ENCODE measurements around the gene ADAMTS3. TPM values are rescaled to one million over a fixed set of nuclear protein-coding genes. Genes with fewer than 3 reads are reported as not detected.

The ADAMTS3 gene
- total and polyA plus RNA-seq, 2 experiments from 2014 or later = 1.2 to 3.7 TPM

- H3K27me3 Mint-ChIP-seq (ENCODE audit: insufficient read depth, low read depth, poor library complexity) = no peaks in the 10 kb centered on the region
- H3K27ac Mint-ChIP-seq = no peak overlapping the region
- H2AFZ ChIP-seq = no peak overlapping the region
- H3F3A ChIP-seq (replicated peaks; ENCODE audit: low read depth) = no peaks in the 10 kb centered on the region
- no peak overlapping the region for H3K4me3 Mint-ChIP-seq
- H3K9me3 Mint-ChIP-seq = no peaks in the 10 kb centered on the region
- H3K4me1 ChIP-seq (ENCODE audit: insufficient read depth) = peaks cover 7% of the 10 kb centered on the region; the same call in 1 of the 2 replicates
- no peaks in the 10 kb centered on the region for H3K79me2 ChIP-seq (replicated peaks; ENCODE audit: insufficient read depth)
- H3K4me3 ChIP-seq = no peak overlapping the region
- H3K4me1 Mint-ChIP-seq = peaks cover 9% of the 10 kb centered on the region; the same call in 2 of the 3 replicates
- no peaks in the 10 kb centered on the region for H3K36me3 Mint-ChIP-seq (ENCODE audit: low read depth)
- H3K27ac ChIP-seq (ENCODE audit: low read depth) = no peak overlapping the region
- ATAC-seq (no peak), DNase-seq (ENCODE audit: low spot score) (no peak)
- no peaks in the 10 kb centered on the region for H4K20me1 ChIP-seq (replicated peaks; ENCODE audit: insufficient read depth)
- no peak overlapping the region for H3K4me2 ChIP-seq
- no peaks in the 10 kb centered on the region for H3K27me3 ChIP-seq (ENCODE audit: insufficient read depth)
- TF ChIP-seq EZH2phosphoT487 (IDR thresholded peaks at IDR 0.05; ENCODE audit: unreplicated experiment) (no peak), POLR2AphosphoS5 (IDR thresholded peaks at IDR 0.05; ENCODE audit: low read depth) (no peak), NANOG (IDR thresholded peaks at IDR 0.05; ENCODE audit: borderline replicate concordance) (no peak), STAT1 (IDR thresholded peaks at IDR 0.05; ENCODE audit: unreplicated experiment) (no peak), ZNF331 (CRISPR knock-in tag; IDR thresholded peaks at IDR 0.05; ENCODE audit: low read depth) (no peak), EZH2 (IDR thresholded peaks at IDR 0.05; ENCODE audit: low read depth, unreplicated experiment) (no peak)
- TF ChIP-seq, protein P1, sequence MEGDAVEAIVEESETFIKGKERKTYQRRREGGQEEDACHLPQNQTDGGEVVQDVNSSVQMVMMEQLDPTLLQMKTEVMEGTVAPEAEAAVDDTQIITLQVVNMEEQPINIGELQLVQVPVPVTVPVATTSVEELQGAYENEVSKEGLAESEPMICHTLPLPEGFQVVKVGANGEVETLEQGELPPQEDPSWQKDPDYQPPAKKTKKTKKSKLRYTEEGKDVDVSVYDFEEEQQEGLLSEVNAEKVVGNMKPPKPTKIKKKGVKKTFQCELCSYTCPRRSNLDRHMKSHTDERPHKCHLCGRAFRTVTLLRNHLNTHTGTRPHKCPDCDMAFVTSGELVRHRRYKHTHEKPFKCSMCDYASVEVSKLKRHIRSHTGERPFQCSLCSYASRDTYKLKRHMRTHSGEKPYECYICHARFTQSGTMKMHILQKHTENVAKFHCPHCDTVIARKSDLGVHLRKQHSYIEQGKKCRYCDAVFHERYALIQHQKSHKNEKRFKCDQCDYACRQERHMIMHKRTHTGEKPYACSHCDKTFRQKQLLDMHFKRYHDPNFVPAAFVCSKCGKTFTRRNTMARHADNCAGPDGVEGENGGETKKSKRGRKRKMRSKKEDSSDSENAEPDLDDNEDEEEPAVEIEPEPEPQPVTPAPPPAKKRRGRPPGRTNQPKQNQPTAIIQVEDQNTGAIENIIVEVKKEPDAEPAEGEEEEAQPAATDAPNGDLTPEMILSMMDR (conservative IDR thresholded peaks at IDR 0.05; ENCODE audit: low read depth in 2 of 2) = no peak
- TF ChIP-seq, protein P2, sequence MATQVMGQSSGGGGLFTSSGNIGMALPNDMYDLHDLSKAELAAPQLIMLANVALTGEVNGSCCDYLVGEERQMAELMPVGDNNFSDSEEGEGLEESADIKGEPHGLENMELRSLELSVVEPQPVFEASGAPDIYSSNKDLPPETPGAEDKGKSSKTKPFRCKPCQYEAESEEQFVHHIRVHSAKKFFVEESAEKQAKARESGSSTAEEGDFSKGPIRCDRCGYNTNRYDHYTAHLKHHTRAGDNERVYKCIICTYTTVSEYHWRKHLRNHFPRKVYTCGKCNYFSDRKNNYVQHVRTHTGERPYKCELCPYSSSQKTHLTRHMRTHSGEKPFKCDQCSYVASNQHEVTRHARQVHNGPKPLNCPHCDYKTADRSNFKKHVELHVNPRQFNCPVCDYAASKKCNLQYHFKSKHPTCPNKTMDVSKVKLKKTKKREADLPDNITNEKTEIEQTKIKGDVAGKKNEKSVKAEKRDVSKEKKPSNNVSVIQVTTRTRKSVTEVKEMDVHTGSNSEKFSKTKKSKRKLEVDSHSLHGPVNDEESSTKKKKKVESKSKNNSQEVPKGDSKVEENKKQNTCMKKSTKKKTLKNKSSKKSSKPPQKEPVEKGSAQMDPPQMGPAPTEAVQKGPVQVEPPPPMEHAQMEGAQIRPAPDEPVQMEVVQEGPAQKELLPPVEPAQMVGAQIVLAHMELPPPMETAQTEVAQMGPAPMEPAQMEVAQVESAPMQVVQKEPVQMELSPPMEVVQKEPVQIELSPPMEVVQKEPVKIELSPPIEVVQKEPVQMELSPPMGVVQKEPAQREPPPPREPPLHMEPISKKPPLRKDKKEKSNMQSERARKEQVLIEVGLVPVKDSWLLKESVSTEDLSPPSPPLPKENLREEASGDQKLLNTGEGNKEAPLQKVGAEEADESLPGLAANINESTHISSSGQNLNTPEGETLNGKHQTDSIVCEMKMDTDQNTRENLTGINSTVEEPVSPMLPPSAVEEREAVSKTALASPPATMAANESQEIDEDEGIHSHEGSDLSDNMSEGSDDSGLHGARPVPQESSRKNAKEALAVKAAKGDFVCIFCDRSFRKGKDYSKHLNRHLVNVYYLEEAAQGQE (IDR thresholded peaks at IDR 0.05; ENCODE audit: unreplicated experiment) = no peak
- no peaks in the 10 kb centered on the region for H3K36me3 ChIP-seq (ENCODE audit: insufficient read depth)
- no peaks in the 10 kb centered on the region for H3K9me2 ChIP-seq (ENCODE audit: insufficient read depth)
Measured at GRCh38 chr4:72320223-72320948, 248.6 kb downstream of the ADAMTS3 start.

- H3K4me1 ChIP-seq (ENCODE audit: insufficient read depth) = peaks cover 7% of the 10 kb centered on the region; the same call in 1 of the 2 replicates
- H3K27ac Mint-ChIP-seq = no peak overlapping the region
- no peak overlapping the region for H3K4me3 ChIP-seq
- DNase-seq (ENCODE audit: low spot score) (no peak), ATAC-seq (no peak)
- peaks cover 9% of the 10 kb centered on the region; the same call in 2 of the 3 replicates for H3K4me1 Mint-ChIP-seq
- no peak overlapping the region for H3K27ac ChIP-seq (ENCODE audit: low read depth)
- no peaks in the 10 kb centered on the region for H3K36me3 Mint-ChIP-seq (ENCODE audit: low read depth)
- H3K36me3 ChIP-seq (ENCODE audit: insufficient read depth) = no peaks in the 10 kb centered on the region
- H3F3A ChIP-seq (replicated peaks; ENCODE audit: low read depth) = no peaks in the 10 kb centered on the region
- H3K9me2 ChIP-seq (ENCODE audit: insufficient read depth) = no peaks in the 10 kb centered on the region
- no peaks in the 10 kb centered on the region for H3K79me2 ChIP-seq (replicated peaks; ENCODE audit: insufficient read depth)
- TF ChIP-seq ZNF331 (CRISPR knock-in tag; IDR thresholded peaks at IDR 0.05; ENCODE audit: low read depth) (no peak), POLR2AphosphoS5 (IDR thresholded peaks at IDR 0.05; ENCODE audit: low read depth) (no peak), ZNF114 (CRISPR knock-in tag; IDR thresholded peaks at IDR 0.05) (no peak), JUNB (IDR thresholded peaks at IDR 0.05; ENCODE audit: unreplicated experiment) (no peak), NANOG (IDR thresholded peaks at IDR 0.05; ENCODE audit: borderline replicate concordance) (no peak), STAT1 (IDR thresholded peaks at IDR 0.05; ENCODE audit: unreplicated experiment) (no peak)
- TF ChIP-seq, protein P1 (conservative IDR thresholded peaks at IDR 0.05; ENCODE audit: low read depth in 2 of 2) = no peak
- TF ChIP-seq, protein P2 (IDR thresholded peaks at IDR 0.05; ENCODE audit: unreplicated experiment) = no peak
- H3K27me3 ChIP-seq (ENCODE audit: insufficient read depth) = no peaks in the 10 kb centered on the region
- H3K27me3 Mint-ChIP-seq (ENCODE audit: insufficient read depth, low read depth, poor library complexity) = no peaks in the 10 kb centered on the region
- no peaks in the 10 kb centered on the region for H4K20me1 ChIP-seq (replicated peaks; ENCODE audit: insufficient read depth)
- H3K4me2 ChIP-seq = no peak overlapping the region
- no peak overlapping the region for H3K4me3 Mint-ChIP-seq
- H2AFZ ChIP-seq = no peak overlapping the region
- no peaks in the 10 kb centered on the region for H3K9me3 Mint-ChIP-seq
Measured at GRCh38 chr4:72319601-72320021, 249.4 kb downstream of the ADAMTS3 start.
